ENCODE data around the gene KCNG3.

DNA sequence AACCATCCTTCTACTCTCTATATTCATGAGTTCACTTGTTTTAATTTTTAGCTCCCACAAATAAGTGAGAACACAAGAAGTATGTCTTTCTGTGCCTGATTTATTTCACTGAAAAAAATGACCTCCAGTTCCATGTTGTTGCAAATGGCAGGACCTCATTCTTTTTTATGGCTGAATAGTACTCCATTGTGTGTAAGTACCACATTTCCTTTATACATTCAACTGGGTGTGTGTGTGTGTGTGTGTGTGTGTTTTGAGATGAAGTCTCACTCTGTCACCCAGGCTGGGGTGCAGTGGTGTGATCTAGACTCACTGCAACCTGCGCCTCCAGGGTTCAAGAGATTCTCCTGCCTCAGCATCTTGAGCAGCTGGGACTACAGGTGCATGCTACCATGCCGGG lies 41.2 kb downstream of the KCNG3 start:
- no peak for TF ChIP-seq POLR2A (IDR thresholded peaks at IDR 0.05)
- TF ChIP-seq, protein P1, sequence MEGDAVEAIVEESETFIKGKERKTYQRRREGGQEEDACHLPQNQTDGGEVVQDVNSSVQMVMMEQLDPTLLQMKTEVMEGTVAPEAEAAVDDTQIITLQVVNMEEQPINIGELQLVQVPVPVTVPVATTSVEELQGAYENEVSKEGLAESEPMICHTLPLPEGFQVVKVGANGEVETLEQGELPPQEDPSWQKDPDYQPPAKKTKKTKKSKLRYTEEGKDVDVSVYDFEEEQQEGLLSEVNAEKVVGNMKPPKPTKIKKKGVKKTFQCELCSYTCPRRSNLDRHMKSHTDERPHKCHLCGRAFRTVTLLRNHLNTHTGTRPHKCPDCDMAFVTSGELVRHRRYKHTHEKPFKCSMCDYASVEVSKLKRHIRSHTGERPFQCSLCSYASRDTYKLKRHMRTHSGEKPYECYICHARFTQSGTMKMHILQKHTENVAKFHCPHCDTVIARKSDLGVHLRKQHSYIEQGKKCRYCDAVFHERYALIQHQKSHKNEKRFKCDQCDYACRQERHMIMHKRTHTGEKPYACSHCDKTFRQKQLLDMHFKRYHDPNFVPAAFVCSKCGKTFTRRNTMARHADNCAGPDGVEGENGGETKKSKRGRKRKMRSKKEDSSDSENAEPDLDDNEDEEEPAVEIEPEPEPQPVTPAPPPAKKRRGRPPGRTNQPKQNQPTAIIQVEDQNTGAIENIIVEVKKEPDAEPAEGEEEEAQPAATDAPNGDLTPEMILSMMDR (IDR thresholded peaks at IDR 0.05) = no peak
